A673 (cell line): ENCODE results near the gene FGF22.

Source experiments
- EZH2 ChIP-seq: fragments of 200-600 bp; sonication (generic); IDR thresholded peaks from 2 replicates; pipeline ENCODE4 v1.6.1; 2017; ENCODE audit warnings: borderline replicate concordance, low read depth, mild to moderate bottlenecking, mixed read lengths, antibody characterized with exemption, low read length; ENCODE audit not compliant: poor library complexity, severe bottlenecking
- TF ChIP-seq, protein P1 (sequence below): fragments of 300-800, 200-600 bp; sonication (generic); conservative IDR thresholded peaks from 2 replicates; pipeline ENCODE4 v1.5.1; 2017; ENCODE audit warnings: low read depth, mild to moderate bottlenecking, antibody characterized with exemption, low read length, moderate library complexity, mixed read lengths

GRCh38 chr19:621819-622218 lies 17.9 kb upstream of the FGF22 start:
- no peak for TF ChIP-seq EZH2
- TF ChIP-seq, protein P1, sequence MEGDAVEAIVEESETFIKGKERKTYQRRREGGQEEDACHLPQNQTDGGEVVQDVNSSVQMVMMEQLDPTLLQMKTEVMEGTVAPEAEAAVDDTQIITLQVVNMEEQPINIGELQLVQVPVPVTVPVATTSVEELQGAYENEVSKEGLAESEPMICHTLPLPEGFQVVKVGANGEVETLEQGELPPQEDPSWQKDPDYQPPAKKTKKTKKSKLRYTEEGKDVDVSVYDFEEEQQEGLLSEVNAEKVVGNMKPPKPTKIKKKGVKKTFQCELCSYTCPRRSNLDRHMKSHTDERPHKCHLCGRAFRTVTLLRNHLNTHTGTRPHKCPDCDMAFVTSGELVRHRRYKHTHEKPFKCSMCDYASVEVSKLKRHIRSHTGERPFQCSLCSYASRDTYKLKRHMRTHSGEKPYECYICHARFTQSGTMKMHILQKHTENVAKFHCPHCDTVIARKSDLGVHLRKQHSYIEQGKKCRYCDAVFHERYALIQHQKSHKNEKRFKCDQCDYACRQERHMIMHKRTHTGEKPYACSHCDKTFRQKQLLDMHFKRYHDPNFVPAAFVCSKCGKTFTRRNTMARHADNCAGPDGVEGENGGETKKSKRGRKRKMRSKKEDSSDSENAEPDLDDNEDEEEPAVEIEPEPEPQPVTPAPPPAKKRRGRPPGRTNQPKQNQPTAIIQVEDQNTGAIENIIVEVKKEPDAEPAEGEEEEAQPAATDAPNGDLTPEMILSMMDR = no peak
